Measurements from ENCODE around the gene PSMD2.

The PSMD2 gene

GRCh38 chr3:184343200-184343876 lies 44.3 kb downstream of the PSMD2 start:
- no peak for DNase-seq

GRCh38 chr3:184344579-184345316 lies 45.7 kb downstream of the PSMD2 start:
- DNase-seq: no peak

GRCh38 chr3:184345317-184346144 lies 46.5 kb downstream of the PSMD2 start:
- no peak for DNase-seq

GRCh38 chr3:184346480-184347190 lies 47.6 kb downstream of the PSMD2 start:
- no peak for DNase-seq

GRCh38 chr3:184347321-184348056 lies 48.4 kb downstream of the PSMD2 start:
- no peak for DNase-seq

- DNase-seq: no peak
Measured at GRCh38 chr3:184348057-184348382, 49.0 kb downstream of the PSMD2 start.

GRCh38 chr3:184349563-184350470 lies 50.8 kb downstream of the PSMD2 start:
- no peak for DNase-seq

GRCh38 chr3:184350618-184351017 lies 51.6 kb downstream of the PSMD2 start:
- DNase-seq: no peak

- no peak for DNase-seq
Measured at GRCh38 chr3:184351511-184352148, 52.6 kb downstream of the PSMD2 start.

GRCh38 chr3:184352149-184352785 lies 53.2 kb downstream of the PSMD2 start:
- DNase-seq: no peak

GRCh38 chr3:184352897-184353545 lies 54.0 kb downstream of the PSMD2 start:
- no peak for DNase-seq

- no peak for DNase-seq
Measured at GRCh38 chr3:184353546-184353941, 54.5 kb downstream of the PSMD2 start.

- DNase-seq: peak; percentile 89
Measured at GRCh38 chr3:184354121-184354728, 55.2 kb downstream of the PSMD2 start.

GRCh38 chr3:184354754-184355153 lies 55.7 kb downstream of the PSMD2 start:
- no peak for DNase-seq

- DNase-seq: no peak
Measured at GRCh38 chr3:184355261-184356040, 56.4 kb downstream of the PSMD2 start.

- no peak for DNase-seq
Measured at GRCh38 chr3:184357248-184358123, 58.4 kb downstream of the PSMD2 start.

- DNase-seq: no peak
Measured at GRCh38 chr3:184358124-184358767, 59.2 kb downstream of the PSMD2 start.

All from activated CD8-positive, alpha-beta memory T cell treated with anti-CD3 and anti-CD28 coated beads, Interleukin-2, amount 50 U/mL, for 48 hours (primary cell).